Panc1 (cell line): ENCODE results near the gene SLC44A3. TPM values are rescaled to one million over a fixed set of nuclear protein-coding genes. Genes with fewer than 3 reads are reported as not detected.

Experiments used
- ATAC-seq: fragments of 200-7000 bp; cut with Tn5 transposase; 2 replicates; pipeline ENCODE4 v1.9.1; 2020; ENCODE audit warnings: mild to moderate bottlenecking, moderate library complexity
- BruUV-seq: library from RNA; stranded (reverse); fragments of 400-500 nt; replicated peaks from 2 replicates; lab custom pipeline; 2021; lab: Mats Ljungman, UMichigan
- CTCF ChIA-PET: fragments of 300-600 bp; sonication (Branson Sonifier 250); formaldehyde crosslinking; loops from one replicate; lab custom pipeline; 2022; ENCODE audit warnings: antibody characterized with exemption; lab: Charles Lee
- POLR2A ChIA-PET: fragments of 300-600 bp; sonication (Branson Sonifier 250); formaldehyde crosslinking; loops from one replicate; lab custom pipeline; 2022; ENCODE audit warnings: antibody characterized with exemption; lab: Charles Lee
- DNase-seq: peaks from one replicate; pipeline ENCODE4 v3.0.0-alpha.2; 2010; ENCODE audit warnings: low read depth, low spot score
- H3K27ac ChIP-seq: 2 replicates; pipeline ENCODE4 v1.5.1; 2011; ENCODE audit warnings: mild to moderate bottlenecking, low read length, inconsistent platforms
- H3K27me3 ChIP-seq: fragments of 200-500 bp; sonication (Bioruptor generic); 2 replicates; pipeline ENCODE4 v1.6.0; 2014; ENCODE audit warnings: low read length, inconsistent platforms; ENCODE audit not compliant: control insufficient read depth, insufficient read depth
- H3K36me3 ChIP-seq: fragments of 200-500 bp; sonication (Bioruptor generic); 2 replicates; pipeline ENCODE4 v1.5.1; 2014; ENCODE audit warnings: inconsistent platforms, mild to moderate bottlenecking, low read length, moderate library complexity; ENCODE audit not compliant: control insufficient read depth, insufficient read depth
- H3K4me1 ChIP-seq: 2 replicates; pipeline ENCODE4 v1.5.1; 2011; ENCODE audit warnings: inconsistent platforms, mild to moderate bottlenecking, low read length, moderate library complexity; ENCODE audit not compliant: control insufficient read depth, insufficient read depth
- H3K4me3 ChIP-seq, 2 experiments: 2 replicates each; pipeline ENCODE4 v1.5.1; 2011 to 2012; ENCODE audit warnings: low read depth in 2 of 2, low read length in 2 of 2, mild to moderate bottlenecking in 2 of 2, inconsistent platforms in 1 of 2, moderate library complexity in 1 of 2
- H3K9me3 ChIP-seq: fragments of 200-500 bp; sonication (Bioruptor generic); 2 replicates; pipeline ENCODE4 v1.5.1; 2014; ENCODE audit warnings: low read depth, mild to moderate bottlenecking, inconsistent platforms, low read length, moderate library complexity; ENCODE audit not compliant: control insufficient read depth, insufficient read depth
- CTCF ChIP-seq: fragments of 450-650 bp; IDR thresholded peaks from 2 replicates; pipeline ENCODE4 v1.5.1; 2017; ENCODE audit warnings: mild to moderate bottlenecking
- POLR2AphosphoS5 ChIP-seq: IDR thresholded peaks from 2 replicates; pipeline ENCODE4 v1.6.1; 2012; ENCODE audit warnings: mild to moderate bottlenecking, low read depth, low read length, moderate library complexity
- REST ChIP-seq, 2 experiments: IDR thresholded peaks; 2 replicates each; pipeline ENCODE4 v1.6.1; 2011 to 2012; ENCODE audit warnings: low read depth in 2 of 2, control low read depth in 1 of 2, low read length in 1 of 2, mild to moderate bottlenecking in 1 of 2, moderate library complexity in 1 of 2; ENCODE audit not compliant: insufficient read depth in 1 of 2
- SIN3A ChIP-seq: IDR thresholded peaks from 2 replicates; pipeline ENCODE4 v1.6.1; 2012; ENCODE audit warnings: low read depth, mild to moderate bottlenecking, low read length, moderate library complexity, borderline replicate concordance; ENCODE audit not compliant: insufficient read depth
- TCF7L2 ChIP-seq: IDR thresholded peaks from 2 replicates; pipeline ENCODE4 v1.6.1; 2011; ENCODE audit warnings: mild to moderate bottlenecking, low read depth, low read length, inconsistent platforms
- in situ Hi-C: cut with HindIII; loops from 2 replicates; pipeline ENCODE4 v1.10.0; 2016; ENCODE audit warnings: low sequenced_read_pairs, low pct_unique_long_range_greater_than_20kb
- intact Hi-C: fragments of 100-400 bp; cut with micrococcal nuclease; formaldehyde crosslinking; loops from one replicate; pipeline ENCODE4 v1.10.0; 2022; ENCODE audit not compliant: unreplicated experiment
- total RNA-seq: library from RNA; stranded (reverse); gene quantifications from one replicate; pipeline ENCODE4 v1.2.1, GENCODE V29; 2021; ENCODE audit not compliant: unreplicated experiment

Gene SLC44A3
- total RNA-seq, 1 experiment from 2014 or later: 1.3 TPM

GRCh38 chr1:94884507-94884906 lies 64.3 kb downstream of the SLC44A3 start:
- Histone ChIP-seq H3K27me3 (no peaks in the 10 kb centered on the region), H3K36me3 (no peaks in the 10 kb centered on the region), H3K4me1 (no peaks in the 10 kb centered on the region), H3K27ac (no peak overlapping the region), H3K9me3 (no peaks in the 10 kb centered on the region), H3K4me3 (no peak overlapping the region)
- POLR2A ChIA-PET: no interaction called here
- no TSS peak for BruUV-seq
- in situ Hi-C loops (no loop called here), intact Hi-C loops (no loop called here)
- TF ChIP-seq POLR2AphosphoS5: no peak
- TF ChIP-seq REST (IDR thresholded peaks at IDR 0.05; ENCODE audit: insufficient read depth in 1 of 2, low read depth in 2 of 2, low read length in 1 of 2): no peak
- no peak for TF ChIP-seq CTCF
- TF ChIP-seq TCF7L2: no peak
- TF ChIP-seq SIN3A: no peak
- ATAC-seq (no peak), DNase-seq (no peak)
- CTCF ChIA-PET: no interaction called here

GRCh38 chr1:94886361-94886760 lies 66.2 kb downstream of the SLC44A3 start:
- Histone ChIP-seq H3K27me3 (no peaks in the 10 kb centered on the region), H3K27ac (no peak overlapping the region), H3K36me3 (no peaks in the 10 kb centered on the region), H3K4me3 (no peak overlapping the region), H3K4me1 (no peaks in the 10 kb centered on the region), H3K9me3 (no peaks in the 10 kb centered on the region)
- intact Hi-C loops: no loop called here
- ChIA-PET CTCF (no interaction called here), POLR2A (no interaction called here)
- BruUV-seq: no TSS peak
- DNase-seq (no peak), ATAC-seq (no peak)
- TF ChIP-seq CTCF: no peak
- no peak for TF ChIP-seq POLR2AphosphoS5
- no peak for TF ChIP-seq REST (IDR thresholded peaks at IDR 0.05; ENCODE audit: insufficient read depth in 1 of 2, low read depth in 2 of 2, low read length in 1 of 2)
- TF ChIP-seq SIN3A: no peak
- TF ChIP-seq TCF7L2: no peak
- in situ Hi-C loops: no loop called here
